Inflammatory macrophage (primary cell): ENCODE data around the gene KHDC4.
"Not testable (repeated sequence)": the region's sequence is repeated elsewhere in the genome, so short reads cannot be mapped to it uniquely, and the experiment has no call there.

ENCODE experiments used
- DNase-seq, 2 donors: peaks; one replicate each; pipeline ENCODE4 v3.0.0-alpha.2; 2020 to 2022

KHDC4 gene

DNA sequence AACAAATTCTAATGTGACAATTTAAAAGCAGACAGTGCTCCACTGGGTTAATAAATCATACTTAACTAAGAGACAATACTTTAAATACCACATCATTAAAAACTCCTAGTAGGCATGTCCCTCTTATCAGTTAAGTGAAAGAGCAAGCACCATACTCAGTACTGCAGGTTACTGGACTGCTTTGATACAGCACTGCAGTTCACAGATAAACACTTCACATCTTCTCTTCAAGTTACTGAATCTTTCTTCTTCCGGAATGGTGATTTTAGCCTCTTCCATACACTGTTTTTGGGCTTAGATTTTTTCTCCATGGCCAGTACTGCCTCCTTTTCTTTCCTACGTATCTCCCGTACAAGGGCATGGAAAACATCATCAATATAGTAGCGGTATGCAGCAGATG is 34.1 kb downstream of the KHDC4 start:
- no peak for DNase-seq

DNA sequence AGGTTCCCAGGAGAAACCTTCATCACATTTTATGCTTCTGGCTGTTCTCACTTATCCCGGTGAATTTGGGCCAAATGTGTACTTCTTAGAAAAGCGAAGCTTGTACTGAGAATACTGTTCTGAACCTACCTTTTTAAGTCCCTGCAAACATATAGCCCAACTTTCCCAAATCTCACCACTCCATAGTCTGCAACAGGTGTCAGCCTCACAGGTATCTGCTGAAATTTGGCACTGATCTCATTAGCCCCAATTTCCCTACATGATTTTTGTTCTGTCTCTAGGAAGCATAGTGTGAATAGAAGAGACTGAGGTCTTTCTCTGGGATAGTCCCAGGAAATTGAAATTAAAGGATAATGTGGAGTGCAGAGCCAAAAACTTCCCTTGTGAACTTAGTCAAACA is 34.5 kb downstream of the KHDC4 start:
- DNase-seq = no peak

DNA sequence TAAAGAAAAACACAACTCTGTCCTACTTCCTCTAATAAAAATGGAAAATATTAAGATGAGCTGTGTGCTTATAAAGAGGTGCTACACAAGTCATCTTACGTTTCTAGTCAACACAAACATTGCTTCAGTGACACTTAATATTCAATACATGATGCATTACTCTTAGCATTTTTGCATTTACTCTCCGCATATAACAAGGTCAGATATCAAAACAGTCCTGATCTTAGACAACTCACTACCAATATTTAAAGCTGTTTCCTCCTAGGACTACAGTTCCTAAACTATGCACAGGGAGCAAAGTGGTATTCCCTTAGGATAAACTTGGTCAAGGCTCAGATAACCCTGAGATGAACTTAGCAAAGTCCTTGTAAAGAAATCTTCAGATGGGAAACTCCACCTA is 35.3 kb downstream of the KHDC4 start:
- DNase-seq = no peak

DNA sequence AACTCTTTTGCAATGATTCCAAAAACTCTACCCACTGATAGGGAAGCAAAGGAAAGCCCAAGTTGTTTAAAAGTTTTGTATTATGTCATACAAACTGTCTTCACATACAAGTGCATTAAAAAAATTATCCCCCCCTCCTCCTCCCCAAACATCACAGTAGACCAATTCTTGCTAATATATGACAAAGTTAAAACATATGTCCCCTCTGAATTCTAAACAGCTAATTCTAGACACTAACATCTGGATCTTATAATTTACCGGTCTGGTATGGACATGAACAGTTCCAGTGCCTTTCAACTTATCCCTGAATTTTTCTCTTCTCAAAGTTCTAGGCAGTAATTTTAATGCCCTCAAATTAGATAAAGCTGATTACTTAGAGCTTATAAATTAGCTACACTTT is 36.5 kb downstream of the KHDC4 start:
- no peak for DNase-seq

DNA sequence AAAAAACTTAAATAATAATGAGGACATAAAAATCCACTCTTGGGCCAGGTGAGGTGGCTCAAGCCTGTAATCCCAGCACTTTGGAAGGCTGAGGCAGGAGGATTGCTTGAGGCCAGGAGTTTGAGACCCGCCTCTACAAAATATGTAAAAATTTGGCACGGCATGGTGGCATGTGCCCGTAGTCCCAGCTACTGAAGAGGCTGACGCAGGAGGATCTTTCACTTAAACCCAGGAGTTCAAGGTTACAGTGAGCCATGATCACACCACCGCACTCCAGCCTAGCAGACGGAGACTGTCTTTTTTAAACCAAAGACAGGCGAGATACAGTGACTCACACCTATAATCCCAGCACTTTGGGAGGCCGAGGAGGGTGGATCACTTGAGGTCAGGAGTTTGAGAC is 37.7 kb downstream of the KHDC4 start:
- DNase-seq = not testable (repeated sequence)

DNA sequence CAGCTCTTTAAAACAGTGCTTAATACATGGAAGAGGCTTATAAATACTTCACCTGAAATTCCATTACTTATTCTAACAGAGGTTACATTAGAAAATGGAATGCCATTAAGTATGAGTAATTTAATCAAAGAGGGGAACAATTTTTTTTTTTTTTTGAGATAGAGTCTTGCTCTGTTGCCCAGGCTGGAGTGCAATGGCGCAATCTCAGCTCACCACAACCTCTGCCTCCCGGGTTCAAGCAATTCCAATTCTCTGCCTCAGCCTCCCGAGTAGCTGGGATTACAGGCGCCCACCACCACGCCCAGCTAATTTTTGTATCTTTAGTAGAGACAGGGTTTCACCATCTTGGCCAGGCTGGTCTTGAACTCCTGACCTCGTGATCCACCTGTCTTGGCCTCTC is 38.6 kb downstream of the KHDC4 start:
- DNase-seq = not testable (repeated sequence)

DNA sequence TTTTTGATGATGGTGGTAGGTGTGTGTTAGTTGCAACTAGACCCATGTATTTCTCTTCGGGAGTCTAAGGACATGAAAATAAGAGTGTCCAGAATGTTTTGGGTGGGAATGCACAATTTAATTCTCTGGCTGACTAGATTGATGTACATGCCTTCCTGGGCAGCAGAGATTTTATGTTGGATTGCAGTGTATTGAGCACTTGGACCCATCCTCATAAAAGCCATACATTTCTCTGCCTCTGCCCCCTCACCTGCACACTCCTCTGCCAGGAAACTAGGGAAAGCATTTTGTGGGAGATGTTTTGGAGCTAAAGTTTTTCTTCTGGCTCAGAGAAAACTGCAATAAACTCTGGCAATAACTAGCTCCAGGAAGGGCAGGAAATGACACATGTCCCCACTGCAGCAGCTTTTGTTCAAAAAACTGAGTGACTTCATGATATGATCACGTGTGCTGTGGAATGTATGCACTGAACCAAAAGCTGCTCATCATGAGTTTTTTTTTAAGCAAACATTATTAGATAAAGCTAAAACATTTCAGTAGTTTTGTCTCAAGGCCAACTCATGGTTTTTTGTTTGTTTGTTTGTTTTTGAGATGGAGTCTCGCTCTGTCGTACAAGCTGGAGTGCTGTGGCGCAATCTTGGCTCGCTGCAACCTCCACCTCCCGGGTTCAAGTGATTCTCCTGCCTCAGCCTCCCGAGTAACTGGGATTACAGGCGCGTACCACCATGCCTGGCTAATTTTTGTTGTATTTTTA is 40.6 kb downstream of the KHDC4 start:
- DNase-seq = peak; percentile 66 to 68

DNA sequence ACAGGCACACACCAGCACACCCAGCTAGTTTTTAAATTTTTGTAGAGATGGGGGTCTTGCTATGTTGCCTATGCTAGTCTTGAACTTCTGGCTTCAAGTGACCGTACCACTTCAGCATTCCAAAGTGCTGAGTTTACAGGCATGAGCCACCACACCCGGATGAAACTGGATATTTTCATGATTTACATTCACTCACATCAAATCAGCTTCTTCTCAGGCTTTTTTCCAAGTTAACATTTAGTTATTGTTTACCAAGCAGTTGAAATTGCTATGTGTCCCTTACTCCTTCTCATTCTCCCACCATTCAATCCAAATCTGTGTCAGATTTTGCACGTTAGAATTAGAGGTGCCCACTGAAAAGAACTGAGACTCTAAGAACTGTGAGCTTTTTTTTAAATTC is 41.4 kb downstream of the KHDC4 start:
- no peak for DNase-seq

DNA sequence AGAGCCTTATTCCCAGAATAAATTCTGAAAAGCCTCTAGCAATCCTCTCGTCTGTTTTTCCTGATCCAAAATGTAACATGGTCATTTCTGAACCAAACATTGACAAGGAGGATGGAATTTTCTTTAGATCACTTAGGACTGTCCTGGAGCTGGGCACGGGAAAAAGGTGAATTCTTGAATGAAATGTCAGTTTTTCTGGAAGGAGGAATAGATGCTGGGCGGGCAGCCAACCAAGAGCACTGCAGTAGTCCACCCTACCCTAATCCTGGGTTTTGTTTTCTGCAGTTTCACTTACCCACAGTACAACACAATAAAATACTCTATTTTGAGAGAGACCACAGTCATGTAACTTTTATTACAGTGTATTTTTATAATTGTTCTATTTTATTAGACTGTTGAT is 44.0 kb downstream of the KHDC4 start:
- DNase-seq = no peak

DNA sequence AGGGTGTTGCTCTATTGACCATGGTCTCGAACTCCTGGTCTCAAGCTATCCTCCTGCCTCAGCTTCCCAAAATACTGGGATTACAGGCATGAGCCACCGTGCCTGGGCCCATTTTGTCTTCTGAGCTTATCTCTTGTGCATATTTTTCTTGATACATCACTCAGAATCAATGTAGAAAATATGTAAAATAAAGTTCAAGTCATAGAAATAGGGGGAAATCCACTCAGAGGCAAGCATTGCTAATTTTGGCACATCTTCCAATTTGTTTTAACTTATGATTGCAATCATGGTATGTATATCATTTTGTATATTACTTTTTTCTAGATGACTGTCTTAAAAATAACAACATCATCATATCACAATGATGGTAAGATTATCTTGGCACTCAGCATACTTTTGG is 44.6 kb downstream of the KHDC4 start:
- no peak for DNase-seq

DNA sequence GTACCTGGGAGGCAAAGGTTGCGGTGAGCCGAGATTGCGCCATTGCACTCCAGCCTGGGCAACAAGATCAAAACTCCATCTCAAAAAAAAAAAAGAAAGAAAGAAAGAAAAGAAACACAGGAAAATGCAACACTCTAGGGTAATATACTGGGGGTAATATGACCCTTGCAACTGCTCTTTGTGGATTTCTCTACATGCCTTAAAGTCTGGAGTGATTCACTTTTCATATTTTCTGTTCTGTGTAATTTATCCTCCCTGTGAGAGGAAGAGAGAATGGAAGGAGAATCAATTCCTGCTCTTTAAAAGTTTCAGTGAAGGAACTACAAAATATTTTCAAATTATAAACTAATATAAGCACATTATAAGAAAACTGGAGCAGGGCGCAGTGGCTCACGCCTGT is 45.7 kb downstream of the KHDC4 start:
- DNase-seq = no peak

DNA sequence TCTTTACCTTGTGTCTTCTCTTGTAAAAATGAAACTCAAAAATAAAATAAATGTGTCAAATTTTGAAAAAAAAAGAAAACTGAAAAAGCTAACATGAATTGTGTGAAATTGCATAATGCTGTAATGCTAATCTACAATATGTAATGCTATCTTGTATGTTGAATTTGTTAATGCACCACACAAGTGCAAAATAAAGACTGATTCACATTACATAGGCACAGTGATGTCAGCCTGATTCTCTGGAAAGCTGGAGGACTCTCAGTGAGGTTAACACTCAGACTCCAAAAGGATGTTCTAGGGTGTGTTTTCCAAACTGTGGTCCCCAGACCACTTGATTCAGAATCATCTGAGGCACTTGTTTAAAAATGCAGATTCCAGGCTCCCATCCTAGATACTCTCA is 49.2 kb downstream of the KHDC4 start:
- DNase-seq = no peak

DNA sequence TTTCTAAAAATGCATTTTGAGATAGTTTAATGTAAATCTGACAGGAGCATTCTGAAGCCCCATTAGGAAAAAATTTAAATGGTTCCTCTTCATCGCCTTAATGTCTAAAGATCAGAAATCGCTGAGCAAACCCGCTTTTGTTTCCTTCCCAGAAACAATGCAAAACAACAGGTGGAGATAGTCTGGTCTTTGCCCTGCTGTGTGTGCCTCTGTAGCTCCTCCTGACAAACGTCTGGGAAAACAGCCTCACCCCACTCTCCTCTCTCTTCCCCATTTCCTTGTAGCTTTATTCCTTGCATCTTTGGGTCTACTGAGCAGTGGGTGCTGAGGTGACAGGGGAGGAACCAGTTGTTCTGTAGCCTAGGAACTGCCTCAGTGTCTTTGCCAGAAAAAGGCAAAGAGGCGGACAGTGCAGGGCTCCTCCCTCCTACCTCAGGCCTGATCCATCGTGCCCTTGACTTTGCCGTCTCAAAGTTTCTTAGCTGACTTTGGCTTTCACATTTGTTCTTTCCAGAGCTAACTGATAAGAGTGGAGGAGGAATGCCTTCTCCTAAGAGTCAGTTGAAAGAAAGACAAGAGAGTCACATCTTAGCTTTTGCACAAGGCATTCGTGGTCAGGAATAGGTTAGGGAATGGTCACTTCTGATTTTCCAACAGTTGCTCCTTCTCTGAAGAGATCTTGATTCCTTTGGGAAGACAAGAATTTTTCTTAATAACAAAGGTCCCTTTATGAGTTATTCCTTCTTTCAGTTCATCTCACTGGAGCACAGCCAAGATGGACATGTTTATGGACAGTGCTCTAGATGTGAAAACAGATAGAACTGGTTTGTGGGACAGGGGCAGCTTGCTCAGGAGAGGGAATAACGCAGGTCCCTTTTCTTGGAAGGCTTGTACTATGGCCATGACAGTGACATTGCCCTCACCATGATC is 49.9 kb downstream of the KHDC4 start:
- DNase-seq = no peak

DNA sequence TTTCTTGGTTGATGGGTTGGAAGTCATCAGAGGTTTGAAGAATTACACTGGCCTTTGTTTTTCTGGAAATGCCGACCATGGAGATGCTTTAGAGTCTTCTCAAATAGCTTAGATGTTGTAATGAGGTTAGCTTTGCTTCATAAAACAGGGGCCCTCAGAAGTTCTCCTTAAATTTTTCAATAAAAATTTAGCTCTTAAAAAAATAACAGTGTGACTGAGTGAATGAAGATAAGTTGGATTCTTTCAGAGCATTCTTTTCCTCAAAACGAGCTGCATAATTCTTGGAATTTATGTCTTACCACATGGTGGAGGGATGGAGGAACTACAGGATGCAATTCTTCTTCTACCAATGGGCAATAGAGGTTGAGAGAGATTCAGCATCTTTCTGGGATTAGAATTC is 51.4 kb downstream of the KHDC4 start:
- DNase-seq = no peak

DNA sequence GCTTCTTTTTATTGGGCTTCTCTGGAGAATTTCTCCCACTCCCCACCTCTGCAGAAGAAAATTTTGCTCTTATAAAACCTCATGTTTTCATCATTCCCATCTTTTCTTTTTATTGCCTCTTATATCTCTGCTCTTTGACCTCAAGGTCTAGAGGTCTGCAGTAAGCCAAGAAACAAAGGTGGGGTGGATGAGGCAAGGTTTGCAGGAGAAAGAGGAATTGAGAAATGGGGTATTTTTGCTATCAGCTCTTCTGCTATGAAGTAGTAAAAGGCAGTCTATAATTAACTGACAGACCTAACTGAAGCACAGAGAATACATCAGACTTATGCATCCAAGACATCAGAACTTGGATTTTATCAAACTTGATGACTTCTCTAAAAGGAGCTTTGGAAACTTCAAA is 52.0 kb downstream of the KHDC4 start:
- DNase-seq = no peak

DNA sequence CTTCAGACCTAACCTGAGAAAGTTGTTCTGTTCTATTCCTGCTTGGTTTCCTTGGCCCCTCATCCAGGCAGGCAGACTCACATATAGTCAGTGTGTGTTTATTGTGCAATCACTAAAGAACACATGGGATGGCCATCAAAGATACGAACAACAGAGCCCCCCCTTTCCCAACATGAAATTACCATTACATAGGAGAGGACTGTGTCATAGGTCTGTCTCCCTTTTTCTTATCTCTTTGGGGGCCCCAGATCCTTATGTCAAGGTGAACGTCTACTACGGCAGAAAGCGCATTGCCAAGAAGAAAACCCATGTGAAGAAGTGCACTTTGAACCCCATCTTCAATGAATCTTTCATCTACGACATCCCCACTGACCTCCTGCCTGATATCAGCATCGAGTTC is 53.3 kb downstream of the KHDC4 start:
- no peak for DNase-seq

DNA sequence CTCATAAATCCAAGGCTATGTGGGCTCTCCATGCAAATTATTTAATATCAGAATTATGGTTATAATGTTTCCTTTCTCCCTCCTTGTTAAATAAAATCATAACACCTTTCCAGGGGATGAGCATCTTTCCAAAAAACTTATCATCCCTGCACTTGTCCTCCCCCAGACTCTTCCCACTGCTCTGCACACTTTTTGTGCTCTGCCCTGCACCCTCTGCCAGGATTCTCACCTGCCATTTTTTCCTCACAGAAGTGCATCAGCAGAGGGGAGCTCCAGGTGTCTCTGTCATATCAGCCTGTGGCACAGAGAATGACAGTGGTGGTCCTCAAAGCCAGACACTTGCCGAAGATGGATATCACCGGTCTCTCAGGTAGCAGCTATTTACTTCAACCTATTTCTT is 54.0 kb downstream of the KHDC4 start:
- no peak for DNase-seq

DNA sequence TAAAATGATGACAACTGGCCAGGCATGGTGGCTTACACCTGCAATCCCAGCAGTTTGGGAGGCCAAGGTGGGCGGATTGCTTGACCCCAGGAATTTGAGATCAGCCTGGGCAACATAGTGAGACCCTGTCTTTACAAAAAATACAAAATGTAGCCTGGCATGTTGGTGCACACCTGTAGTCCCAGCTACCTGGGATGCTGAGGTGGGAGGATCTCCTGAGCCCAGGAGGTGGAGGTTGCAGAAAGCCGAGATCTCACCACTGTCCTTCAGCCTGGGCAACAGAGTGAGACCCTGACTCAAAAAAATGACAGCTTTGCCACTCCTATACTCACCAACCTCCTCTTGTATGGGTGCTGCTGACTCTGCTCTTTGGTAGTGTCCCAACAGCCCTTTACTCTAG is 56.3 kb downstream of the KHDC4 start:
- no peak for DNase-seq

DNA sequence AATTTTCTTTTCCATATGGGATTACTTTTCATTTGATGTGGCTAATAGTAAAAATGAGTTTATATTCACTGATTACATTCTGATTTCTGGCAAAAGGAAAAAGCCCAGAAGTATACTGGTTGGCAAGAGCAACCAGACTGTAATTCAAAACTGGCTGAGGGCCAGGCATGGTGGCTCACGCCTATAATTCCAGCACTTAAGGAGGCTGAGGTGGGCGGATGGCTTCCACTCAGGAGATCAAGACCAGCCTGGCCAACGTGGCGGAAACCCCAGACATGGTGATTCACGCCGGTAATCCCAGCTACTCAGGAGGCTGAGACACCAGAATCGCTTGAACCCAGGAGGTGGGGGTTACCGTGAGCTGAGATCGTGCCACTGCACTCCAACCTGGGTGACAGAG is 60.4 kb downstream of the KHDC4 start:
- no peak for DNase-seq

DNA sequence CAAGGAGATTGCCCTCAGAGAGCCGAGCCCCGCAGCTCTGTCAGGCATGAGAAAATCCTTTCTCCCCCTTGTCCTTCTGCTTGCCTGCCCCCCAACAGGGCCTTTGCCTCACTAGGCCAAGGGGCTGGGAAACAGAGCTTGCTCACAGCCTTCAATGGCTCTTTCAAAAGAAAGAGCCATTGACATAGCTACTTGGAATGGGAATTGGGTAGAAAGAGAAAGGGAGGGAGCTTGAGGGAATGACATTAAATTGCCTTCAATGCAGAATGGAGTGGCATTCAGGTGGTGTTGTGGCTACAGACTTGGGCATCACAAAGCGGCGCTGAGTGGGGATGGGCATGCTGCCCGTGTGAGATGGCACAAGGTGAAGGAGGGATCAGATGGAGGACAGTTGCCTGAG is 61.7 kb downstream of the KHDC4 start:
- no peak for DNase-seq

DNA sequence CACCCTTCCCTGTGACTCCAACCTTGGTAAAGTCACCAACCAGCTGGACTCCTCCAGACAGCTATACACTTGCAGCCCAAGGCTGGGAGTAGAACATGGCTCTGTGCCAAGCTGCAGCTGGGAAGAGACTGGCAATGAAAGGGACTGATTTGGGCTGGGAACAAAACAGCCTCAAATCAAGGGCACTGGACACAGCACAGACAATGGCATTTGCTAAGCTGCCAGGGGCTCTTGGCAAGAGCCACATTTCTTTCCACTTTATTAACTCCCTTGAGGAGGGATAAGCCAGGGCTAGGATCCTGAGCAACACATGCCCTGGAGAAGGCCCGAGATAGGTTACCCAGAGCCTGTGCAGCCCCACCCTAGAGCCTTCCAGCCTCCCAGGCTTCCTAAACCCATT is 62.8 kb downstream of the KHDC4 start:
- DNase-seq = no peak

DNA sequence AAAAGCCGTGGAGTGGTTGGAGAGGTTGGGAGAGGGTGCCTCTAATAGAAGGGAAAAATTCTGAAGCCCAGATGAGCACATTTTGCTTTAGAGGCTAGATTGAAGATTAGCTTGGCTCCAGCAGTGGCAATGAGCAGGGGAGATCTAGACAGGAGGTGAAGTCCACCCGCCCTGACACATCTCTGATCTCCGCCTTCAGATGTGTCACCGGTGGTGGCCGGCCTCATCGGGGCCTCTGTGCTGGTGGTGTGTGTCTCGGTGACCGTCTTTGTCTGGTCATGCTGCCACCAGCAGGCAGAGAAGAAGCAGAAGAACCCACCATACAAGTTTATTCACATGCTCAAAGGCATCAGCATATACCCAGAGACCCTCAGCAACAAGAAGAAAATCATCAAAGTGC is 66.4 kb downstream of the KHDC4 start:
- DNase-seq = no peak

DNA sequence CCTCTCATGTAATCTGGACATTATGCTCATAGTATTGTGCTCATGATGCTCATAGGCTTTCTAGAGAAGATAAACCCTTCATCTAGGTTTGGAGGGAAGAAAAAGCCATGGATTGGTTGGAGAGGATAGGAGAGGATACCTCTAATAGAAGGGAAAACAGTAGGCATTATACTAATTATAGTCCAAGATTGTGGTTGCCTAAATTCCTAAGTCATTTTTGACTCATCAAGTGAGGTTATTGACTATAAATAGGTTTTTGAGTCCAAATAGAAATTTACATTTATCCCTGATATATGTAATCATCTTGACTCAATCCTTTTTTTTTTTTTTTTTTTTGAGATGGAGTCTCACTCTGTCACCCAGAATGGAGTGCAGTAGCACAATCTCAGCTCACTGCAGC is 69.8 kb downstream of the KHDC4 start:
- DNase-seq = no peak
